Keratinocyte (primary cell): ENCODE results near the gene RELL1.

Source experiments
- EZH2 ChIP-seq: IDR thresholded peaks from one replicate; pipeline ENCODE4 v1.6.1; 2012; ENCODE audit warnings: inconsistent platforms, mild to moderate bottlenecking, low read length, moderate library complexity
- TF ChIP-seq, protein P1 (sequence below), 3 experiments: IDR thresholded peaks in 1 of 3; conservative IDR thresholded peaks in 1 of 3; optimal IDR thresholded peaks in 1 of 3; 2 replicates in 2 of 3; 3 replicates in 1 of 3; pipeline versions ENCODE3 to v1.5.1; 2011; ENCODE audit warnings: low read length in 3 of 3, mild to moderate bottlenecking in 3 of 3, moderate library complexity in 2 of 3, control low read depth in 1 of 3, inconsistent platforms in 1 of 3; ENCODE audit not compliant: insufficient read depth in 2 of 3; ENCODE audit errors: extremely low read depth in 1 of 3

DNA sequence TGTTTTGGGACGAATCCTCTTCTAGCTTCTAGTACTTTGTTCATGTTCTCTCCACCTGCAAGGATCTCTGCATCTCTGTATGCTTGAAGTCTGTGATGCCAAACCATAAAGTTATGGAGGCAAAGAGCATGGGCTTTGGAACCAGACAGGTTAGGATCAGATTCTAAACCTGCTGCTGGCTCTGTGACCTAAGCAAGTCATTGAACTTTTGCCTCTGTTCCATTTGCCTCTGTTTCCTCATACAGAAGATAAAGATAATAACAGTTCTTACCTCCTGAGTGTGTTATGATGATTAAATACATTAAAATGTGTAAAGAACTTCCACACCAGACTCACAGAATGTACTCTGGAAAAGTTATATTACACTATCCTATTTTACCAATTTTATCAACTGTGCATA is 41.5 kb upstream of the RELL1 start:
- TF ChIP-seq, protein P1, sequence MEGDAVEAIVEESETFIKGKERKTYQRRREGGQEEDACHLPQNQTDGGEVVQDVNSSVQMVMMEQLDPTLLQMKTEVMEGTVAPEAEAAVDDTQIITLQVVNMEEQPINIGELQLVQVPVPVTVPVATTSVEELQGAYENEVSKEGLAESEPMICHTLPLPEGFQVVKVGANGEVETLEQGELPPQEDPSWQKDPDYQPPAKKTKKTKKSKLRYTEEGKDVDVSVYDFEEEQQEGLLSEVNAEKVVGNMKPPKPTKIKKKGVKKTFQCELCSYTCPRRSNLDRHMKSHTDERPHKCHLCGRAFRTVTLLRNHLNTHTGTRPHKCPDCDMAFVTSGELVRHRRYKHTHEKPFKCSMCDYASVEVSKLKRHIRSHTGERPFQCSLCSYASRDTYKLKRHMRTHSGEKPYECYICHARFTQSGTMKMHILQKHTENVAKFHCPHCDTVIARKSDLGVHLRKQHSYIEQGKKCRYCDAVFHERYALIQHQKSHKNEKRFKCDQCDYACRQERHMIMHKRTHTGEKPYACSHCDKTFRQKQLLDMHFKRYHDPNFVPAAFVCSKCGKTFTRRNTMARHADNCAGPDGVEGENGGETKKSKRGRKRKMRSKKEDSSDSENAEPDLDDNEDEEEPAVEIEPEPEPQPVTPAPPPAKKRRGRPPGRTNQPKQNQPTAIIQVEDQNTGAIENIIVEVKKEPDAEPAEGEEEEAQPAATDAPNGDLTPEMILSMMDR (optimal IDR thresholded peaks at IDR 0.05 in 1 of 3, IDR thresholded peaks at IDR 0.05 in 1 of 3, conservative IDR thresholded peaks at IDR 0.05 in 1 of 3; ENCODE audit: extremely low read depth in 1 of 3, insufficient read depth in 2 of 3, low read length in 3 of 3): no peak
- TF ChIP-seq EZH2: no peak
